Measurements from ENCODE around the gene BEND2. TPM values are rescaled to one million over a fixed set of nuclear protein-coding genes. Genes with fewer than 3 reads are reported as not detected.

BEND2 gene
- total and polyA plus RNA-seq, 9 of the 15 experiments (the other 6 are each of a cell fraction or from before 2014, with no cell fraction given): 0.01 to 0.18 (median 0.06) TPM; not detected in 3

DNA sequence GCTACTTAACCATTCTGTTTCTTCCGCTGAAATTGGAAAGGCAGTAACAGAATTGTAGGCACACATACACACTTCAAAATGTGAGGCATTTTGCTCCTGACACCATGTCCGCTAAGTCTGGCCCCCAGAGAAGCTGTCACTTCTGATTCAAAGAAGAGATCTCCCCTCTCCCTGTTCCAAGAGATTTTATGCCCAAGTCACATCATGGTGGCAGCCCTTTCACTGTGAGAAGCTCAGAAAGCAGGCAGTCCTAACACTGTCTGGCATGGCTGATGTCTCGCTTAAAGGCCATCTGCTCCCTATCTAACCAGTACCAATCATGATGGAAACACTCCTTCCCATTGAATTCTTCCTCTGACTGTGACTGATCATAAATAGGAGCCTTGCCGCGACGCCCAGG lies 83.9 kb downstream of the BEND2 start:
- DNase-seq (ENCODE audit: extremely low read depth in 1 of 4, low spot score in 3 of 4): no peak
- FAIRE-seq: no peak
- BruUV-seq (replicated peaks): no TSS peak
- intact Hi-C loops (cut with micrococcal nuclease) (no loop called here), in situ Hi-C loops (cut with MboI) (no loop called here)
- POLR2A ChIA-PET: no interaction called here
- H3K4me2 ChIP-seq (ENCODE audit: insufficient read depth, low read length): no peak overlapping the region
- peaks cover 0 to 8% of the 10 kb centered on the region in 2 experiments; a peak in 2 of 5 replicates for H3K27me3 ChIP-seq (ENCODE audit: control insufficient read depth in 2 of 2, insufficient read depth in 2 of 2, low read length in 2 of 2)
- H3K79me2 ChIP-seq (ENCODE audit: control insufficient read depth, insufficient read depth, low read length): no peaks in the 10 kb centered on the region
- ATAC-seq: no peak
- no peak overlapping the region for H3K4me3 ChIP-seq
- no peaks in the 10 kb centered on the region for H3K4me1 ChIP-seq (replicated peaks in 1 of 2; ENCODE audit: control insufficient read depth in 2 of 2, insufficient read depth in 2 of 2, low read length in 2 of 2)
- no peak overlapping the region for H2AFZ ChIP-seq (ENCODE audit: low read depth, low read length)
- H4K20me1 ChIP-seq (replicated peaks; ENCODE audit: control insufficient read depth, insufficient read depth, low read length): no peaks in the 10 kb centered on the region
- H3K36me3 ChIP-seq (ENCODE audit: control insufficient read depth, insufficient read depth, low read length): no peaks in the 10 kb centered on the region
- 4% methylated on average over 4 of the region's 6 CpGs for WGBS (ENCODE audit: insufficient coverage, low coverage, missing lambda C conversion rate)
- H3K9me1 ChIP-seq (ENCODE audit: control insufficient read depth, insufficient read depth, low read length): no peaks in the 10 kb centered on the region
- no peak overlapping the region for H3K9ac ChIP-seq (ENCODE audit: insufficient read depth in 1 of 2, low read depth in 2 of 2, low read length in 2 of 2)
- no peak for TF ChIP-seq NUFIP1 (IDR thresholded peaks at IDR 0.05; ENCODE audit: partially characterized antibody)
- no peak for TF ChIP-seq L3MBTL2 (IDR thresholded peaks at IDR 0.05)
- TF ChIP-seq BACH1 (tag; IDR thresholded peaks at IDR 0.05): no peak
- CTCF ChIA-PET (ENCODE audit: low intra/inter-chr PET ratio): no interaction called here
- no peaks in the 10 kb centered on the region for H3K9me3 ChIP-seq (replicated peaks; ENCODE audit: control insufficient read depth, insufficient read depth, low read depth, low read length)
- H3K27ac ChIP-seq (ENCODE audit: extremely low read depth, low read depth, low read length): no peak overlapping the region

DNA sequence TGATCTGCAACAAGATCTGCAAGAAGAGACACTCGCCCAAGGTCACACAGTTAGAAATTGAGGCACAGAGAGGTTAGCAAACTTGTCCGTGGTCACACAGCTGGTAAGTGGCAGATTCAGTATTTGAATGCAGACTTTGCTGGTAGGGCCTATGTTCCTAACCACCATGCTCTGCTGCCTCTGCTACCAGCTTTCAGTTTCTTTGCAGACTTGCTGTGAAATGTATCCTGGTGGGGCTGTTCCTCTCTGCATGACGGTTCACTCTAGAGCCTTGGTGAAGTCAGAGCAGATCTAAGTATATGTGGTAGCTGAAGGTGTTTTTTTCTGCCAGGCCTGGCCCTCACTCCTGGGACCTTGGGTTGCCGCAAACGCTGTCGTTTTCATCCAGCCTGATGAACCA lies 87.1 kb downstream of the BEND2 start:
- Histone ChIP-seq H3K9ac (ENCODE audit: insufficient read depth in 1 of 2, low read depth in 2 of 2, low read length in 2 of 2) (no peak overlapping the region), H3K9me1 (ENCODE audit: control insufficient read depth, insufficient read depth, low read length) (no peaks in the 10 kb centered on the region), H2AFZ (ENCODE audit: low read depth, low read length) (no peak overlapping the region), H3K4me1 (replicated peaks in 1 of 2; ENCODE audit: control insufficient read depth in 2 of 2, insufficient read depth in 2 of 2, low read length in 2 of 2) (no peaks in the 10 kb centered on the region), H3K79me2 (ENCODE audit: control insufficient read depth, insufficient read depth, low read length) (no peaks in the 10 kb centered on the region), H4K20me1 (replicated peaks; ENCODE audit: control insufficient read depth, insufficient read depth, low read length) (no peaks in the 10 kb centered on the region), H3K36me3 (ENCODE audit: control insufficient read depth, insufficient read depth, low read length) (no peaks in the 10 kb centered on the region), H3K4me3 (no peak overlapping the region), H3K9me3 (replicated peaks; ENCODE audit: control insufficient read depth, insufficient read depth, low read depth, low read length) (no peaks in the 10 kb centered on the region), H3K27ac (ENCODE audit: extremely low read depth, low read depth, low read length) (no peak overlapping the region), H3K27me3 (ENCODE audit: control insufficient read depth in 2 of 2, insufficient read depth in 2 of 2, low read length in 2 of 2) (peaks cover 0 to 18% of the 10 kb centered on the region in 2 experiments; a peak in 2 of 5 replicates), H3K4me2 (ENCODE audit: insufficient read depth, low read length) (no peak overlapping the region)
- ChIA-PET POLR2A (interaction anchor here (0.5 kb wide), 1 partner anchor 84 kb away, joined by 3 read pairs; no protein-coding TSS in a partner anchor), CTCF (ENCODE audit: low intra/inter-chr PET ratio) (no interaction called here)
- FAIRE-seq: no peak
- ATAC-seq: no peak
- DNase-seq (ENCODE audit: extremely low read depth in 1 of 4, low spot score in 3 of 4): no peak
- 0% methylated on average over 6 of the region's 6 CpGs for WGBS (ENCODE audit: insufficient coverage, low coverage, missing lambda C conversion rate)
- BruUV-seq (replicated peaks): no TSS peak
- intact Hi-C loops (cut with micrococcal nuclease): no loop called here
- in situ Hi-C loops (cut with MboI): no loop called here
- TF ChIP-seq ARID1B (IDR thresholded peaks at IDR 0.05) (no peak), ATF7 (IDR thresholded peaks at IDR 0.05) (no peak), CBX1 (IDR thresholded peaks at IDR 0.05; ENCODE audit: low read depth) (no peak), ZFP36 (IDR thresholded peaks at IDR 0.05; ENCODE audit: low read depth, low read length, partially characterized antibody) (peak; percentile 16), RBM25 (IDR thresholded peaks at IDR 0.05; ENCODE audit: low read depth, low read length, severe bottlenecking) (peak; percentile 22)
